ENCODE measurements around the gene XIRP2. TPM values are rescaled to one million over a fixed set of nuclear protein-coding genes. Genes with fewer than 3 reads are reported as not detected.

Gene XIRP2
- total and polyA plus RNA-seq, 2 of the 13 experiments (the other 11 are each of a cell fraction or from before 2014, with no cell fraction given): 0.04 to 0.05 TPM

- TF ChIP-seq, protein P1, sequence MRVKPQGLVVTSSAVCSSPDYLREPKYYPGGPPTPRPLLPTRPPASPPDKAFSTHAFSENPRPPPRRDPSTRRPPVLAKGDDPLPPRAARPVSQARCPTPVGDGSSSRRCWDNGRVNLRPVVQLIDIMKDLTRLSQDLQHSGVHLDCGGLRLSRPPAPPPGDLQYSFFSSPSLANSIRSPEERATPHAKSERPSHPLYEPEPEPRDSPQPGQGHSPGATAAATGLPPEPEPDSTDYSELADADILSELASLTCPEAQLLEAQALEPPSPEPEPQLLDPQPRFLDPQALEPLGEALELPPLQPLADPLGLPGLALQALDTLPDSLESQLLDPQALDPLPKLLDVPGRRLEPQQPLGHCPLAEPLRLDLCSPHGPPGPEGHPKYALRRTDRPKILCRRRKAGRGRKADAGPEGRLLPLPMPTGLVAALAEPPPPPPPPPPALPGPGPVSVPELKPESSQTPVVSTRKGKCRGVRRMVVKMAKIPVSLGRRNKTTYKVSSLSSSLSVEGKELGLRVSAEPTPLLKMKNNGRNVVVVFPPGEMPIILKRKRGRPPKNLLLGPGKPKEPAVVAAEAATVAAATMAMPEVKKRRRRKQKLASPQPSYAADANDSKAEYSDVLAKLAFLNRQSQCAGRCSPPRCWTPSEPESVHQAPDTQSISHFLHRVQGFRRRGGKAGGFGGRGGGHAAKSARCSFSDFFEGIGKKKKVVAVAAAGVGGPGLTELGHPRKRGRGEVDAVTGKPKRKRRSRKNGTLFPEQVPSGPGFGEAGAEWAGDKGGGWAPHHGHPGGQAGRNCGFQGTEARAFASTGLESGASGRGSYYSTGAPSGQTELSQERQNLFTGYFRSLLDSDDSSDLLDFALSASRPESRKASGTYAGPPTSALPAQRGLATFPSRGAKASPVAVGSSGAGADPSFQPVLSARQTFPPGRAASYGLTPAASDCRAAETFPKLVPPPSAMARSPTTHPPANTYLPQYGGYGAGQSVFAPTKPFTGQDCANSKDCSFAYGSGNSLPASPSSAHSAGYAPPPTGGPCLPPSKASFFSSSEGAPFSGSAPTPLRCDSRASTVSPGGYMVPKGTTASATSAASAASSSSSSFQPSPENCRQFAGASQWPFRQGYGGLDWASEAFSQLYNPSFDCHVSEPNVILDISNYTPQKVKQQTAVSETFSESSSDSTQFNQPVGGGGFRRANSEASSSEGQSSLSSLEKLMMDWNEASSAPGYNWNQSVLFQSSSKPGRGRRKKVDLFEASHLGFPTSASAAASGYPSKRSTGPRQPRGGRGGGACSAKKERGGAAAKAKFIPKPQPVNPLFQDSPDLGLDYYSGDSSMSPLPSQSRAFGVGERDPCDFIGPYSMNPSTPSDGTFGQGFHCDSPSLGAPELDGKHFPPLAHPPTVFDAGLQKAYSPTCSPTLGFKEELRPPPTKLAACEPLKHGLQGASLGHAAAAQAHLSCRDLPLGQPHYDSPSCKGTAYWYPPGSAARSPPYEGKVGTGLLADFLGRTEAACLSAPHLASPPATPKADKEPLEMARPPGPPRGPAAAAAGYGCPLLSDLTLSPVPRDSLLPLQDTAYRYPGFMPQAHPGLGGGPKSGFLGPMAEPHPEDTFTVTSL (CRISPR knock-in tag; IDR thresholded peaks at IDR 0.05; ENCODE audit: borderline replicate concordance): peak; percentile 99
- TF ChIP-seq MAZ (IDR thresholded peaks at IDR 0.05; ENCODE audit: borderline replicate concordance, low read depth, low read length): no peak
- TF ChIP-seq MAZ (CRISPR knock-in tag; IDR thresholded peaks at IDR 0.05; ENCODE audit: low read depth): no peak
- no peak for TF ChIP-seq CEBPZ (IDR thresholded peaks at IDR 0.05; ENCODE audit: low read length)
- TF ChIP-seq NR1H2 (CRISPR knock-in tag; IDR thresholded peaks at IDR 0.05; ENCODE audit: borderline replicate concordance, low read depth): no peak
- no peak for TF ChIP-seq SPEN (CRISPR knock-in tag; IDR thresholded peaks at IDR 0.05; ENCODE audit: low read depth)
- no peak for TF ChIP-seq SP4 (CRISPR knock-in tag; IDR thresholded peaks at IDR 0.05)
- TF ChIP-seq HMGXB4 (CRISPR knock-in tag; IDR thresholded peaks at IDR 0.05; ENCODE audit: borderline replicate concordance in 1 of 2, low read depth in 1 of 2): no peak
- TF ChIP-seq NR2F1 (CRISPR knock-in tag; IDR thresholded peaks at IDR 0.05): no peak
- no peak for TF ChIP-seq MTF1 (CRISPR knock-in tag; IDR thresholded peaks at IDR 0.05)
- no peak for TF ChIP-seq BCLAF1 (IDR thresholded peaks at IDR 0.05)
- no peak for TF ChIP-seq HCFC1 (IDR thresholded peaks at IDR 0.05; ENCODE audit: low read depth, low read length)
These were observed 214.9 kb downstream of the XIRP2 start (continued) for GRCh38 chr2:167103028-167103756.
